PFSK-1 (cell line): ENCODE results near the gene TAF5. TPM values are rescaled to one million over a fixed set of nuclear protein-coding genes. Genes with fewer than 3 reads are reported as not detected.

Experiments
- FOXP2 ChIP-seq: optimal IDR thresholded peaks from 2 replicates; pipeline ENCODE3; 2011; ENCODE audit warnings: borderline replicate concordance, control low read depth, inconsistent platforms; ENCODE audit not compliant: insufficient read depth; ENCODE audit errors: extremely low read length, extremely low read depth
- POLR2AphosphoS5 ChIP-seq: IDR thresholded peaks from 2 replicates; pipeline ENCODE4 v1.6.1; 2012; ENCODE audit warnings: low read depth, mild to moderate bottlenecking, control low read depth, low read length, moderate library complexity
- SIN3A ChIP-seq: IDR thresholded peaks from 2 replicates; pipeline ENCODE4 v1.6.1; 2012; ENCODE audit warnings: mild to moderate bottlenecking, low read length, moderate library complexity, borderline replicate concordance; ENCODE audit not compliant: insufficient read depth
- TAF1 ChIP-seq: IDR thresholded peaks from 2 replicates; pipeline ENCODE4 v1.6.1; 2012; ENCODE audit warnings: low read length, control low read depth, borderline replicate concordance; ENCODE audit not compliant: insufficient read depth
- polyA plus RNA-seq: library from polyadenylated mRNA; unstranded; fragments of >200 nt; gene quantifications from one replicate; pipeline ENCODE4 v1.2.1, GENCODE V29; 2012; ENCODE audit warnings: low read depth, missing spikeins; ENCODE audit not compliant: insufficient read length
- TF ChIP-seq, protein P1 (sequence below), 2 experiments: IDR thresholded peaks; 2 replicates each; pipeline versions ENCODE4 v1.6.1 to v1.8.0; 2011 to 2012; ENCODE audit warnings: low read depth in 2 of 2, low read length in 2 of 2, control low read depth in 1 of 2, inconsistent platforms in 1 of 2, mild to moderate bottlenecking in 1 of 2, moderate library complexity in 1 of 2; ENCODE audit not compliant: insufficient read depth in 1 of 2

TAF5 gene
- polyA plus RNA-seq: 3.6 TPM

GRCh38 chr10:103367782-103368518, at the start of gene TAF5:
TSS of gene TAF5 (plus strand) at chr10:103367976. CDS start at chr10:103367990, 14 bp downstream.
- TF ChIP-seq FOXP2: no peak
- peak; percentile 100 for TF ChIP-seq TAF1
- peak; percentile 84 for TF ChIP-seq POLR2AphosphoS5
- TF ChIP-seq SIN3A: peak; percentile 81; the same call in 1 of the 2 replicates
- TF ChIP-seq, protein P1, sequence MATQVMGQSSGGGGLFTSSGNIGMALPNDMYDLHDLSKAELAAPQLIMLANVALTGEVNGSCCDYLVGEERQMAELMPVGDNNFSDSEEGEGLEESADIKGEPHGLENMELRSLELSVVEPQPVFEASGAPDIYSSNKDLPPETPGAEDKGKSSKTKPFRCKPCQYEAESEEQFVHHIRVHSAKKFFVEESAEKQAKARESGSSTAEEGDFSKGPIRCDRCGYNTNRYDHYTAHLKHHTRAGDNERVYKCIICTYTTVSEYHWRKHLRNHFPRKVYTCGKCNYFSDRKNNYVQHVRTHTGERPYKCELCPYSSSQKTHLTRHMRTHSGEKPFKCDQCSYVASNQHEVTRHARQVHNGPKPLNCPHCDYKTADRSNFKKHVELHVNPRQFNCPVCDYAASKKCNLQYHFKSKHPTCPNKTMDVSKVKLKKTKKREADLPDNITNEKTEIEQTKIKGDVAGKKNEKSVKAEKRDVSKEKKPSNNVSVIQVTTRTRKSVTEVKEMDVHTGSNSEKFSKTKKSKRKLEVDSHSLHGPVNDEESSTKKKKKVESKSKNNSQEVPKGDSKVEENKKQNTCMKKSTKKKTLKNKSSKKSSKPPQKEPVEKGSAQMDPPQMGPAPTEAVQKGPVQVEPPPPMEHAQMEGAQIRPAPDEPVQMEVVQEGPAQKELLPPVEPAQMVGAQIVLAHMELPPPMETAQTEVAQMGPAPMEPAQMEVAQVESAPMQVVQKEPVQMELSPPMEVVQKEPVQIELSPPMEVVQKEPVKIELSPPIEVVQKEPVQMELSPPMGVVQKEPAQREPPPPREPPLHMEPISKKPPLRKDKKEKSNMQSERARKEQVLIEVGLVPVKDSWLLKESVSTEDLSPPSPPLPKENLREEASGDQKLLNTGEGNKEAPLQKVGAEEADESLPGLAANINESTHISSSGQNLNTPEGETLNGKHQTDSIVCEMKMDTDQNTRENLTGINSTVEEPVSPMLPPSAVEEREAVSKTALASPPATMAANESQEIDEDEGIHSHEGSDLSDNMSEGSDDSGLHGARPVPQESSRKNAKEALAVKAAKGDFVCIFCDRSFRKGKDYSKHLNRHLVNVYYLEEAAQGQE (IDR thresholded peaks at IDR 0.05; ENCODE audit: insufficient read depth in 1 of 2, low read depth in 2 of 2, low read length in 2 of 2): peak; percentile 61 to 67; a peak in 2 of 4 replicates

- TF ChIP-seq TAF1 (no peak), POLR2AphosphoS5 (no peak), FOXP2 (no peak), SIN3A (no peak)
- TF ChIP-seq, protein P1 (IDR thresholded peaks at IDR 0.05; ENCODE audit: insufficient read depth in 1 of 2, low read depth in 2 of 2, low read length in 2 of 2): no peak
These were observed 39.9 kb upstream of the TAF5 start for GRCh38 chr10:103327906-103328305.

- TF ChIP-seq POLR2AphosphoS5 (no peak), SIN3A (no peak)
These were observed 33.7 kb upstream of the TAF5 start for GRCh38 chr10:103333934-103334520.

GRCh38 chr10:103334567-103334966, 33.2 kb upstream of the TAF5 start:
- TF ChIP-seq TAF1 (no peak), POLR2AphosphoS5 (no peak), SIN3A (no peak), FOXP2 (no peak)
- TF ChIP-seq, protein P1 (IDR thresholded peaks at IDR 0.05; ENCODE audit: insufficient read depth in 1 of 2, low read depth in 2 of 2, low read length in 2 of 2): no peak

- TF ChIP-seq POLR2AphosphoS5 (no peak), FOXP2 (no peak), TAF1 (no peak), SIN3A (no peak)
- TF ChIP-seq, protein P1 (IDR thresholded peaks at IDR 0.05; ENCODE audit: insufficient read depth in 1 of 2, low read depth in 2 of 2, low read length in 2 of 2): no peak
These were observed 31.4 kb upstream of the TAF5 start for GRCh38 chr10:103336370-103336769.
